Measurements from ENCODE around the gene ING5.

GRCh38 chr2:241690202-241690717, 11.6 kb upstream of the ING5 start:
- TF ChIP-seq CTCF (IDR thresholded peaks at IDR 0.05; ENCODE audit: low read depth, low read length) (no peak), EZH2phosphoT487 (IDR thresholded peaks at IDR 0.05; ENCODE audit: low read depth) (no peak)

Data from OCI-LY3 (cell line).